ENCODE measurements around the gene INSR.
"Not testable (repeated sequence)": the region's sequence is repeated elsewhere in the genome, so short reads cannot be mapped to it uniquely, and the experiment has no call there.

Gene INSR

GRCh38 chr19:7217861-7218260 is 76.4 kb downstream of the INSR start:
- DNase-seq: no peak

DNA sequence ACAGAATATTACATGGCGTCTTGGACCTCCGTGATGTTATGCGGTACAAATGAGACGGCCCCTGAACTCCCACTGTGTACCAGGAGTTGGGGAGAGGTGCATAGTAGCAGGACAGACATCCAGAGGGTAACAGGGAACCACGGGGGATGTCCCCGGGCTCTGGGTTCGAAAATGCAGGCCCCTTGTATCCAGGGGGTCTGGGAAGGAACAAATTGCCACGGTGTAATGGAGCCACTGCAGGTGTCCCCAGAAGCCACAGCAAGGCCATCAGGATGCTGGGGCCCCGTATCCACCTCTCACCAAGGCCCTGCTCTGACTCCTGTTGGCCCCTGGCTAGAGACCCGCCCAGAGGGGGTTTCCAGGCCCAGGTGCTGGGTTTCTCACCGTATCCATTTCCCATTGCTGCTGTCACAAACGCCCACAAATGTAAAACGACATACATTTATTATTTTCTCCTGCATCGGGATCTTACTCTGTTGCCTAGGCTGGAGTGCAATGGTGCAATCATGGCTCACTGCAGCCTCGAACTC is 77.8 kb downstream of the INSR start:
- no peak for DNase-seq

- DNase-seq: no peak
These were observed 79.0 kb downstream of the INSR start for GRCh38 chr19:7215176-7215575.

DNA sequence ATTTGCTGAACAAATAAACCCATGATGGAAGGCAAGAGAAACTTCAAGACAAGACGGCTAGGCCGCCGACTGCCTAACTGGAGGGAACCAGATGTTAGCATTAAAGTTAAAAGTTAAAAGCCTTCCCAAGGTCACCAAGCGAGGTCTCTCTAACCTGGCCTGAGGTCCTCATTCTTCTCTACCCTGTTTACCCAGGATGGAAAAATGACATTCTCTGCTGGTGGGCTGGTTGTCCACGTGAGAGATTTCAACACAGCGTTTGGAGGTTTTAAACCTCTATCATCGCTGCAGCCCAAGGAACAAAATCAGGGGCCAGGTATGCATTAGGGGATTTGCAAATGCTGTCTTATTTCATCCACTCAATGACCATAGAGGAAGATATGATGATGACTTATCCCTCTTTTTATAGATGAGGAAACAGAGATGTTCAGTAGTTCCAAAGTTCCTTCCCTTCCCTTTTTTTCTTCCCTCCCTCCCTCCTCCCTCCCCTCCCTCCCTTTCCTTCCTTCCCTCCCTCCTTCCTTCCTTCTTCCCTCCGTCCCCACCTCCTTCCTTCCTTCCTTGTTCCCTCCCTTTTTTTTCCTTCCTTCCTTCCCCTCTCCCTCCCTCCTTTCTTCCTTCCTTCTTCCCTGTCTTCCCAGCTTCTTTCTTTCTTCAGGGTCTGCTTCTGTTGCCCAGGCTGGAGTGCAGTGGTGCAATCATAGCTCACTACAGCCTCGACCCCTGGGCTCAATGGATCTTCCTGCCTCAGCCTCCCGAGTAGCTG is 79.7 kb downstream of the INSR start:
- no peak for DNase-seq

GRCh38 chr19:7213628-7214323 is 80.4 kb downstream of the INSR start:
- DNase-seq: no peak

DNA sequence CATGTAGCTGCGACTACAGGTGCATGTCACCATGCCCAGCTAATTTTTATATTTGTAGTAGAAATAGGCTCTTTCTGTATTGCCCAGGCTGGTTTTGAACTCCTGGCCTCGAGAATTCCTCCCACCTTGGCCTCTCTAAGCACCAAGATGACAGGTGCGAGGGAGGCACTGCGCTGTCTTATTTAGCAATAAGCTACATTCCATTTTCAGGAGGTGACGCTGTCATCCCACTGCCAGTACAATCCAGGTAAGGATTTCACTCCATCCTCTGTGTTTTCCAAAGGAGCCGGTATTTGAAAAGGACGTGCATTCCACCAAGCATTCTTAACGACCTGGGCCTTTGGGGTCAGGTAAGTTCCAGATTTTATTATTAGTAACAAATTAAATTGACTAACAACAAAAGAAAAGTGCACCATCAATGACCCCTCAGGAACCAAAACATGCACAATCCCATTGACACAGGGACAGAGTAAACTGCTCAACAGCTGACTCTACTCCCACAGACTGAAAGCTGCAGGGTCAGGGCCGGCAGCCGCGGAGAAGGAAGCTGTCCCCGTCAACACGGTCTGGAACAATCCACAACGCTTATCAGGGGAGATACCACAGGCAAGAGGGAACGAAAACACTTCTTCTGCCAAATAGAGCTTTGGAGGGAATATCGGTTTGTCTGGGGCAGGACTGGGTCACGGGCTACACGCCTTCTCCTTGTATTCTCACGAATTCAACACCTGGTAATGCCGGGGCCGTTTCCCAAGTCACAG is 82.8 kb downstream of the INSR start:
- no peak for DNase-seq

DNA sequence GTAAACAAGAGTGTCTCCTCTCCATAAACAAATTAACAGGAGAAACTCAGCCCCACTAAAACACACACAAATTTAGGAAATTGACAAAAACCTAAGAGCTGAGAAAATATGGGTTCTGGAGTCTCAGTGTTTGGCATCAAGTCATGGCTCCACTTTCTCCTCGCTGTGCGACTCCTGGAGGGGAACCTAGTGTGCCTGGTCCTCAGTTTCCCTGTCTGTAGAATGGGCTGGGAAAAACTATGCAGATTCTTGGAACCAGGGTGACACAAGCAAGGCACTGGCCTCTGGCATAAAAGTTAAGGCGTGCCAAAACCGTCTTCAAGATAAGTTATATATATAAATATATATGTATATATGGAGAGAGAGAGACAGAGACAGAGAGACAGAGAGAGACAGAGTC is 83.9 kb downstream of the INSR start:
- DNase-seq: no peak

DNA sequence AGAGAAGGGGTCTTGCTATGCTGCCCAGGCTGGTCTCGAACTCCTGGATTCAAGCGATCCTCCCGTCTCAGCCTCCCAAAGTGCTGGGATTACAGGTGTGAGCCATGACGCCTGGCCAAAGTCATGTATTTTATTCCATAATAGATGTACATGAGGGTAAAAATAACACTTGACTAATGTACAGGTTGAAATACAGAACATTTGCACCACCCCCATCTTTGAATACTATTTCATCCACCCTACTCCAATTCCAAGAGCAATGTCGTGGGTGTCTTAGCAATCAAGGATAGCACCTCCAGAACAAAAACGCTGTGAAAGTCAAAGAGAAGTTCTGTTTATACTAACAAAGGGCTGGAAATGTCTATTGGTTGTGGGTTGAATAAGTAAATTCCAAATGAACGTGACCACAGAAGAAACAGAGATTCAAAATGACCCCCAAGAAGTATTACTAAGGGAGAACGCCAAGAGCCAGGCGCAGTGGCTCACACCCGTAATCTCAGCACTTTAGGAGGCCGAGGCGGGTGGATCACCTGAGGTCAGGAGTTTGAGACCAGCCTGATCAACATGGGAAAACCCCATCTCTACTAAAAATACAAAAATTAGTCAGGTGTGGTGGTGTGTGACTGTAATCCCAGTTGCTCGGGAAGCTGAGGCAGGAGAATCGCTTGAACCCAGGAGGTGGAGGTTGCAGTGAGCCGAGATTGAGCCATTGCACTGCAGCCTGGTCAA is 84.5 kb downstream of the INSR start:
- DNase-seq: not testable (repeated sequence)

DNA sequence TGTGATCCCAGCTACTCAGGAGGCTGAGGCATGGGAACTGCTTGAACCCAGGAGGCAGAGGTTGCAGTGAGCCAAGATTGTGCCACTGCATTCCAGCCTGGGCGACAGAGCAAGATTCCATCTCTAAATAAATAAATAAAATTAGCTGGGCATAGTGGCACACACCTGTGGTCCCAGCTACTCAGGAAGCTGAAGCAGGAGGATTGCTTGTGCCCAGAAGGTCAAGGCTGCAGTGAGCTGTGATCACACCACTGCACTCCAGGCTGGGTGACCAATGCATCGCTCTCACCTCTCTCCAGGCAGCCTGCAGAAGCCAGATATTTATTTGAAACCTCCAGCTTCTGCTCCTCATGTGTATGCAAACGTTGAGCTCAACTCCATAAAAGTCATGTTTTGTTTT is 85.2 kb downstream of the INSR start:
- not testable (repeated sequence) for DNase-seq

- DNase-seq: no peak
These were observed 90.9 kb downstream of the INSR start for GRCh38 chr19:7203332-7203731.

- no peak for DNase-seq
These were observed 91.3 kb downstream of the INSR start for GRCh38 chr19:7202888-7203287.

GRCh38 chr19:7200736-7201135 is 93.5 kb downstream of the INSR start:
- no peak for DNase-seq

- DNase-seq: no peak
These were observed 94.3 kb downstream of the INSR start for GRCh38 chr19:7199613-7200533.

DNA sequence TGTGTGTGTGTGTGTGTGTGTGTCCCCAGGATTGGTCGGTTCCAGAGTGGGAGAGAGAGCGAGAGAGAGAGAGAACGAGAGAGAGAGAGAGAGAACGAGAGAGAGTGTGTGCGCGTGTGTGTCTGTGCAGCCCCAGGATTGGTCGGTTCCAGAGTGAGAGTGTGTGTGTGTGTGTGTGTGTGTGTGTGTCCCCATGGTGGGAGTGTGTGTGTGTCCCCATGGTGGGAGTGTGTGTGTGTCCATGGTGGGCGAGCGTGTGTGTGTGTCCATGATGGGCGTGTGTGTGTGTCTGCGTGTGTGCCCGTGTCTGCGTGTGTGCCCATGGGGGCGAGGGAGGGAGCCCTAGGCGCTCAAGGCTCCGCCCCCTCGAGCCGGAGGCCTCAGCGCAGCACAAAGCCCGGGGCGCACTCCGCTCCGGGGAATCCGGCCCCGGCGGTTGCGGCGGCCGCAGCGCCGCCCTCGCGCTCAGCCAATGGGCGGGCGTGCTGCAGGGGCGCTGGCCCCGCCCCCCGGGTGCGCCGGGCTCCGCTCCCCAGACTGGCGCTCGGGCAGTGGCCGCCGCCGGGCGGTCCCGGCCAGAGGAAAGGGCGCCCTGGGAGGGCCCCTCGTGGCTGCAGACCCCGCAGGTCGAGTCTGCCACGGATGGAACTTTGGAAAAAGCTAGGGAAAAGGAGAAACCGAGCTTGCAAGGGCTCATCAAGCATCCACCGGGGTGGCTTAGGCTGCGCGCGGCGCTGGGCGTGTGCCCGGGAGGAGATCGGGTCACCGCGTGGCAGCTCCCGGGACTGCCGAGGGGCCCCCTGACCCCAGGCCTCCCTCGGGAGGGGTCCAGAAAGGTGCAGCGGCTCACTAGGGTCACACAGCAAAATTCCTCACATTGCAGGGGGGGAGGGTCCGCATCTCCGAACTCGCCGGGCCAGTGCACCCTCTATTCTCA is 96.2 kb downstream of the INSR start:
- DNase-seq: peak; percentile 90

GRCh38 chr19:7197119-7197759 is 97.0 kb downstream of the INSR start:
- DNase-seq: peak; percentile 82

GRCh38 chr19:7196763-7197118 is 97.5 kb downstream of the INSR start:
- no peak for DNase-seq

- DNase-seq: no peak
These were observed 99.2 kb downstream of the INSR start for GRCh38 chr19:7195046-7195445.

DNA sequence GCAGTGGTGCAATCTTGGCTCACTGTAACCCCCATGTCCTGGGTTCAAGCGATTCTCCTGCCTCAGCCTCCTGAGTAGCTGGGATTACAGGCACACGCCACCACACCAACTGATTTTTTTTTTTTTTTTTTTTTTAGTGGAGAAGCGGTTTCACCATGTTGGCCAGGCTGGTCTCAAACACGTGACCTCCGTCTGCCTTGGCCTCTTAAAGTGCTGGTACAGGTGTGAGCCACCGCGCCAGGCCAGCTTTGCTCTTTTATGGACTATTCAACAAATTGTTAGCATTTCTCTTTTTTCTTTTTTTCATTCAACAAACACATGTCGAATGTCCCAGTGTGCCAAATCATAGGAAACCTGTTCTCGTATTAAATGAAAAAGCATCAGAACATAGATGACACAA is 99.6 kb downstream of the INSR start:
- no peak for DNase-seq

DNA sequence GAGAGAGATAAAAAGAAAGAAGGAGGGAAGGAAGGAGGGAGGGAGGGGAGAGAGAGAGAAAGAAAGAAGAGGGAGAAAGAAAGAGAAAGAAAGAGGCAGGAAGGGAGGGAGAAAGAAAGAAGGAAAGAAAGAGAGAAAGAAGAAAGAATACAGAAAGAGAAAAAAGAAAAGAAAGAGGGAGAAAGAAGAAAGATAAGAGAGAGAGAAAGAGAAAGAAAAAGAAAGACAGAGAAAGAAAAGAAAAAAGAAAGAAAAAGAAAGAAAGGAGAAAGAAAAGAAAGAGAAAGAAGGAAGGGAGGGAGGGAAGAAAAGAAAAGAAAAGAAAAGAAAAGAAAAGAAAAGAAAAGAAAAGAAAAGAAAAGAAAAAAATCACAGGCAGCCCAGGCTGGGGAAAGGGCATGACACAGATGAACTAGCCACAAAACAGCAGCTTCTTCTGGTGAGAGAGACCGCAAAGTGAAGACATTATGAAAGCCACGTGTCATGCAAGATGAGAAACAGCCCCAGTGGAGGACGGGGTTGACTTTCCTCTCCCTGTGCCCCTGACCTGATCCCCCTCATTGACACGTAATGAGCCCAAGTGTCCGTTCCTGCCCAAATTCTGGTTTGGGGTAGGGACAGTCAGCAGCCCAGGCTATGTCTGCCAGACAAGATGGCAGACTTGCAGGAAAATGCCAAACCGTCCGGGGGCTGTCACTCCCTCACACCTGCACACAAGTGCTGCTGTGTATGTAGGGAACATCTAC is 102.1 kb downstream of the INSR start:
- DNase-seq: no peak

Data from NCI-H510A (cell line).